Prostate gland (tissue), 2 donors: Measurements from ENCODE around the gene MFGE8.

Experiments used
- POLR2A ChIP-seq: fragments of 450-650 bp; IDR thresholded peaks from one replicate; pipeline ENCODE4 v1.6.1; 2016; ENCODE audit warnings: antibody characterized with exemption, mild to moderate bottlenecking
- POLR2AphosphoS5 ChIP-seq: sonication (generic); formaldehyde crosslinking; IDR thresholded peaks from one replicate; pipeline ENCODE4 v1.6.1; 2017; ENCODE audit warnings: antibody characterized with exemption
- TF ChIP-seq, protein P1 (sequence below), 4 experiments: fragments of 200-600 bp in 2 of 4; fragments of 450-650 bp in 2 of 4; sonication (generic) in 2 of 4; IDR thresholded peaks; 1 replicate in 3 of 4; 2 replicates in 1 of 4; pipeline ENCODE4 v1.5.1; 2016 to 2019; ENCODE audit warnings: antibody characterized with exemption in 4 of 4, mild to moderate bottlenecking in 2 of 4, moderate library complexity in 2 of 4

DNA sequence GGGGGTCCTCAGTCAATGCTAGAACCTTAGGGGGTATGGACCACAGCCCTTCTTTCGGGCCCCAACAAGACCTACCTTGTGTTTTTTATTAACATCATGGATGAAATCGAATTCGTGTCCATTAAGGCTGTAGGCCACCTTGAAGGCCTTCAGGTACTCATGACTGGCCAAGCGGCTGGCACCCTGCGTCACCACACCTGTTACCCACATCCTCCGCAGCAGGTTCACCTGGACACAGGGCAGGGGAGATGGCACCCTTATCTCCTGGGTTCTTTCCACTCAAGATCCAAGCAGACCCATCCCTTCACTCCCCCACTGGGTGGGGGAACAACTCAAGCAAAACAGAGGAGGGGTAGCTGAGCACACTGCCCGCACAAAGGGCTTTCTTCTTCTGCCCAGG is 6.6 kb downstream of the MFGE8 start:
- TF ChIP-seq, protein P1, sequence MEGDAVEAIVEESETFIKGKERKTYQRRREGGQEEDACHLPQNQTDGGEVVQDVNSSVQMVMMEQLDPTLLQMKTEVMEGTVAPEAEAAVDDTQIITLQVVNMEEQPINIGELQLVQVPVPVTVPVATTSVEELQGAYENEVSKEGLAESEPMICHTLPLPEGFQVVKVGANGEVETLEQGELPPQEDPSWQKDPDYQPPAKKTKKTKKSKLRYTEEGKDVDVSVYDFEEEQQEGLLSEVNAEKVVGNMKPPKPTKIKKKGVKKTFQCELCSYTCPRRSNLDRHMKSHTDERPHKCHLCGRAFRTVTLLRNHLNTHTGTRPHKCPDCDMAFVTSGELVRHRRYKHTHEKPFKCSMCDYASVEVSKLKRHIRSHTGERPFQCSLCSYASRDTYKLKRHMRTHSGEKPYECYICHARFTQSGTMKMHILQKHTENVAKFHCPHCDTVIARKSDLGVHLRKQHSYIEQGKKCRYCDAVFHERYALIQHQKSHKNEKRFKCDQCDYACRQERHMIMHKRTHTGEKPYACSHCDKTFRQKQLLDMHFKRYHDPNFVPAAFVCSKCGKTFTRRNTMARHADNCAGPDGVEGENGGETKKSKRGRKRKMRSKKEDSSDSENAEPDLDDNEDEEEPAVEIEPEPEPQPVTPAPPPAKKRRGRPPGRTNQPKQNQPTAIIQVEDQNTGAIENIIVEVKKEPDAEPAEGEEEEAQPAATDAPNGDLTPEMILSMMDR (IDR thresholded peaks at IDR 0.05): no peak
- no peak for TF ChIP-seq POLR2AphosphoS5
- no peak for TF ChIP-seq POLR2A
